Stimulated activated CD4-positive, alpha-beta T cell treated with anti-CD3 and anti-CD28 coated beads, Interleukin-2, amount 100 ng/mL, for 24 hours (primary cell): ENCODE data around the gene CLEC18A.
"Not testable (repeated sequence)": the region's sequence is repeated elsewhere in the genome, so short reads cannot be mapped to it uniquely, and the experiment has no call there.

Source experiments
- DNase-seq, 2 donors: peaks; one replicate each; pipeline ENCODE4 v3.0.0-alpha.2; 2020

CLEC18A gene

DNA sequence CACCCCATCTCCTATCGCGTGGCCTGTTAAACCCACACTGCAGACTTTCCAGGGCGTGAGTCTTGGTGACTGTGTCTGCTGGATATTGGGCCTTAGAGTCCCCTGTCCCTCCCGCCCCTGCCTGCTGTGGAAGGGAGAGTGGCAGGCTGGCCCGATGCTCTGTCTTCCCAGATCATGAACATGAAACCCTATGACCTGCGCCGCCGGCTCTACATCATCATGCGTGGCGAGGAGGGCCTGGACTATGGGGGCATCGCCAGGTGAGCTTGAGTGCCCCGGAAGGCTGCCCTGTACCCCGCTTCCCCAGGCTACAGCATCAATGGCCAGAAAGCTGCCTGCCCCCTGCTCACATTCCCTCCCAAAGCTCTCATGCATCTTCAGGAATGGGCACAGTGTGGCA, 19.5 kb upstream of the CLEC18A start:
- no peak for DNase-seq

DNA sequence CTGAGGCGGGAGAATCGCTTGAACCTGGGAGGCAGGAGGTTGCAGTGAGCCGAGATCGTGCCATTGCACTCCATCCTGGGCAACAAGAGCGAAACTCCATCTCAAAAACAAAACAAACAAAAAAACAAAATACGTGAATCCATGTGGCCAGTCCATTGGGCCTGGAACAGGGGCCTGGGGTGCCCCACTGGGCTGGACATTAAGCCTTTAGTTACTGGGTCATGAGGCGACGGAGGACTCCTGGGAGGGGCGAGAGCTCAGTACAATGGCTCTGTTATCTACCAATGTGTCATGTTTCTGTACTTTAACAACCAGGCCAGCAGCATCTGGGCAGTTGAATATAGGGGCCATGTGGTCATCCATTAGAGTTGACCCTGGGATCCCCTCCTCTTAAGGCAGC, 18.9 kb upstream of the CLEC18A start:
- no peak for DNase-seq

DNA sequence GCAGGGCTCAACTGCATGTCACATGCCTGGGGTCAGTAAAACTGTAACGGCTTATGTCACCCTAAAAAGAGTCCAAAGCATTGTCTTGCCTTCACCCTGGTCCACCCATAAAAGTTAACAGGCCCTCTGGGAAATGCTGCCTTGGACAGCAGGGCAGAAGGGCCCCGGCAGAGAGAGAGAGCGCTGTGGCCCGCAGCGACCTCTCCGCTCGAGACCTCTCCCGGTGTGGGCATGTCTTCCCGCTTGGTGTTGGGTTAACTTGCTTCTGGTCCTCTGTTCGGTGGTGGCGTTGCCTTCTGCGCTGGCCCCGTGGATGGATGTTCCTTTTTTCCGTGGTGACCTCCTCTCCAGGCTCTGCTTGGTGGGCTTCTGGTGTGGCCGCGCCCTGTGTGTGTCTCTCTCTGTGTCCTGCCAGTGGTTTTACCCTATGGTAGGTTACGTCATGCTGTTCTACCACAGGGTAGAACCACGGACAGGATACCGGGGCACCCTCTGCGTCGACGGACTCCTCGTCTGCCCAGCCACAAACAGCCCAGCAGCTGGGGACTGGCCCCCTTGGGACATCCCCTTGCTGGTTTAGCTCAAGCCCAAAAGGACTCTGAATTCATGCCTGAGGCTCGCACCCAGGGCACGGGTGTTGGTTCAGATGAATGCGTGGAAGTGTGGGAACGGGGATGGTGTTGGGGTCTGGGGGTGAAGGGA, 18.3 kb upstream of the CLEC18A start:
- no peak for DNase-seq

DNA sequence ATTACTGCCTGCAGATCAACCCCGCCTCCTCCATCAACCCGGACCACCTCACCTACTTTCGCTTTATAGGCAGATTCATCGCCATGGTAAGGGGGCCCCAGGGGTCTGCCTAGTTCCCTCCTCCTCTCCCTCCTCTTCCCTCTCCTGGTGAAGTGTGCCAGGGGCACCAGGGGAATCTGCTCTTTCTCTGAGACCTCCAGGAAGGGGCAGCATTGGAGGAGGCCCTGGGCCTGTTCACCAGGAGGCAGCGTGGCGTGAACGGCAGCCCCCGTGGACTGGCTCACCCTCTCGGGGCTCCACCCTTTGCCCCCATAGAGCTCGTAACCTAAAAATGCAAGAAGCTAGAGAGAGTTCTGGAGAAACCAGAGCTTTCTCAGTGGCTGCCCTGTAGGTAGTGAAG, 17.1 kb upstream of the CLEC18A start:
- no peak for DNase-seq

DNA sequence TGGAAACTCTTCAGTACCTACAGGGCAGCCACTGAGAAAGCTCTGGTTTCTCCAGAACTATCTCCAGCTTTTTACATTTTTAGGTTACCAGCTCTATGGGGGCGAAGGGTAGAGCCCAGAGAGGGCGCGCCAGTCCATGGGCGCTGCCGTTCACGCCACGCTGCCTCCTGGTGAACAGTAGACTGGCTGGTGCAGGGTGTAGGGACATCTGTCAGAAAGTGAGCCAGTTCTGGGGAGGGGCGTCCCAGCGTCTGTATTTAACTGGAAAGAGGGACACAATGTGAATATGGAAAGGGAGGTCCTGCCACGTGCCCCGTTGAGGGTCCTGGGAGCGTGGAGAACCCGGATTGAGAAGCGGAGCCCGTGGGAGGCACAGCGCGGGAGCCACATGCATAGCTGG, 16.4 kb upstream of the CLEC18A start:
- DNase-seq, result no peak

DNA sequence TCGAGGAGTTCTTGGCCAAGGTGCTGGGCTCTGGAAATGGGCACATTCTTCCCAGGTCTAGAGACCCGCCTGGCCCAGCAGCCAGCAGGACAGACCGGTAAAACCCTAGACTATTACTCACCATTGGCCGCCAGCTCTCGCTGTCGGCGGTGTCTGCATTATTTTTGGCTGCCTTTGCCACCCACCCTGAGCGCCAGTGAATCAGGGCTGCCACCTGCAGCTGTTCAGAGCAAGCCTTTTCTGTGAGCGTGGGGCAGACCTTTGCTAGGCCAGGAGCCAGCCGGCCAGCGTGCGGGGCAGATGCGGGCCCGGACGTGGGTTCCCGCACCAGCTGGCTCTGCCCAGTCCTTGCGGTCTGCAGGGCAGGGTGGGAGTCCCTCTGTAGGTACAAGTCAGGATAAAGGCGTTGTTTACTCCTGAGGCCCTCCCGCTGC, 15.8 kb upstream of the CLEC18A start:
- no peak for DNase-seq

DNA sequence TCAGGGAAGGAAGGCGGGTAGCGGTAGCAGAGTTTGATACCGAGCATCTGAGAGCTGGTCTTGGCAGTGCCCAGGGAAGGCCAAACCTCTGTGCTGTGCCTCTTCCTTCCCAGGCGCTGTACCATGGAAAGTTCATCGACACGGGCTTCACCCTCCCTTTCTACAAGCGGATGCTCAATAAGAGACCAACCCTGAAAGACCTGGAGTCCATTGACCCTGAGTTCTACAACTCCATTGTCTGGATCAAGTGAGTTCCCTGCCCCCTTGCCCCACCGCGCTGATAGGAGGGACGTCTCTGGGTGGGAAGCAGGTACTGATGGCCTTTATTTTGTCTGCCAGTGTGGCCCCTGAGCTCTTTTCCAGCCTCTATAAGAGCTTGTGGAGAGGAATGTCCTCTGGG, 15.4 kb upstream of the CLEC18A start:
- no peak for DNase-seq

DNA sequence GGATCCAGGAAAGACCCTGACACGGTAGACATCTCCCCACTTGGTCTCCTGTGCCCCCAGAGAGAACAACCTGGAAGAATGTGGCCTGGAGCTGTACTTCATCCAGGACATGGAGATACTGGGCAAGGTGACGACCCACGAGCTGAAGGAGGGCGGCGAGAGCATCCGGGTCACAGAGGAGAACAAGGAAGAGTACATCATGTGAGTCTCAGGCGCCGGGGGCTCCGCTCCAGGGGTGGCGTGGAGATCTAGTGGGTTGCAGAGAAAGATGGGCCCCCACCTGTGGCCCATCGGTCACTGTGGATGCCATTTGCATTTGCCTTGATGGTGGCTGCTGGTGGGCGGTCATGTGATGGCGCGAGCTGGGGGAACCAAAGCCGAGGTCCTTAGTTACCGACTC, 14.9 kb upstream of the CLEC18A start:
- DNase-seq, result no peak

DNA sequence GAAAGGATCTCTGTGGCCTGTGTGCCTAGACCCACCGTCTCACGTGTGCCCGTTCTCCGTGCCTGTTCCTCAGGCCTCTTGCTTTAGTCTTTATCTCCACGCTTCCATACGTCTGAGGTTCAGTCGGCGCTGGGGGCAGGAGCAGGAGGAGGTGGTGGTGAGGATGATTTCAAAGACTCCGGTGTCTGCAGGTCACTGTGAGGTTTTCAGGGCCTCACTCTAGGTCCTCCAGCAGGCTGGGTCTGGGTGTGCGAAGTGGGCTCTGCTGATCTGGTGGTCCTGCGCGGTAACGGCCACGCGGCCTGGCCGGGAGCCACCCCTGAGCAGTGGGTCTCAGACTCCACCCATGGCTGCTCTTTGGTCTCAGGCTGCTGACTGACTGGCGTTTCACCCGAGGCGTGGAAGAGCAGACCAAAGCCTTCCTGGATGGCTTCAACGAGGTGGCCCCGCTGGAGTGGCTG, 14.4 kb upstream of the CLEC18A start:
- DNase-seq, result no peak

DNA sequence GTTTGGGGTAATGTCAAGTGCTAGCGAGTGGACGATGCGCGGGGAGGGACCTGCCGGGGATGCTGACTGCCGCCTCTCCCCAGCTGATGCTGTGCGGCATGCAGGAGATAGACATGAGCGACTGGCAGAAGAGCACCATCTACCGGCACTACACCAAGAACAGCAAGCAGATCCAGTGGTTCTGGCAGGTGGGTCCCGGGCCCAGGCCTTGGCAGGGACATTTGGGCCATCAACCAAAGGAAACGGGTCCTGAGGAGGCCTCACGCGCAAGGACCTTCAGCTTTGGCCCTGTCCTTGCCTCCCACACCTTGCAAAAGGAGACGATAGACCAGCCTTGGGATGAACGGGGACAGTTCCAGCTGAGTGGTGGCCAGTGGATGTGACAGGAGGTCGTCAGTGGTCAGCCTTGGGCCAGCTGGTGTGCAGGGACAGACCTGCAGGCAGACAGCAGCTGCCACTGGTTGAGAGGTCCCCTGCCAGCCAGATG, 13.6 kb upstream of the CLEC18A start:
- no peak for DNase-seq

DNA sequence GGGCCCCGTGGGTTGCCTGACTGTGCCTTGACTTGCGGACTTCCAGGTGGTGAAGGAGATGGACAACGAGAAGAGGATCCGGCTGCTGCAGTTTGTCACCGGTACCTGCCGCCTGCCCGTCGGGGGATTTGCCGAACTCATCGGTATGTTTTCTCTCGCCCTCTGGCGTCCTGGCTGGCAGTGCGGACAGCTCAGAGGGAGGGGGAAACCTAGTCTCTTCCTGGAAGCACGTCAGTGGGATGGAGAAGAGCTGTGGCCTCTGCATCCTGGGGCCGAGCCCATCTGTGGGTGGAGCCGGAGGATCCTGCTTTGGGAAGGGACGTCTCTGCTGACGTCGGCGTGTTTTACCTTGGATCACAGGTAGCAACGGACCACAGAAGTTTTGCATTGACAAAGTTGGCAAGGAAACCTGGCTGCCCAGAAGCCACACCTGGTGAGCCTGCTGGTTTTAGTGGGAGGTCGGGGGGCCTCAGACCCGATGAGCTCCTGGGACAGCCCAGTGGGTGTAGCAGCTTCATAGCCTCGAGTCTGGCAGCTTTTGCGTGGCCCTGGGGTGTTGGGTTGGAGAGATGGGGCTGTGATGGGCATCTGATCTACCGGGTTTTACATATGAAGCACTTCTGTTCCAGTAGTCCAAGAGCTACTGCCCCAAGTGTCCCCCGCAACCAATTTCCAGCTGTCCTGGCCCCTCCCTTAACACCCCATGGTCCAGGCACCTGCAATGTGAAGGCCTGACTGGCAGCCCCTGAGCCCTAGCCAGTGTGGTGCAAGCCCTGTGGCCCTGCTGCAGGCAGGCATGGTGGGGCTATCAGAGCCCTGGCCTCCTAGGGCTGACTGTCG, 11.9 kb upstream of the CLEC18A start:
- peak in 1 of 2 donors; percentile 3 for DNase-seq

DNA sequence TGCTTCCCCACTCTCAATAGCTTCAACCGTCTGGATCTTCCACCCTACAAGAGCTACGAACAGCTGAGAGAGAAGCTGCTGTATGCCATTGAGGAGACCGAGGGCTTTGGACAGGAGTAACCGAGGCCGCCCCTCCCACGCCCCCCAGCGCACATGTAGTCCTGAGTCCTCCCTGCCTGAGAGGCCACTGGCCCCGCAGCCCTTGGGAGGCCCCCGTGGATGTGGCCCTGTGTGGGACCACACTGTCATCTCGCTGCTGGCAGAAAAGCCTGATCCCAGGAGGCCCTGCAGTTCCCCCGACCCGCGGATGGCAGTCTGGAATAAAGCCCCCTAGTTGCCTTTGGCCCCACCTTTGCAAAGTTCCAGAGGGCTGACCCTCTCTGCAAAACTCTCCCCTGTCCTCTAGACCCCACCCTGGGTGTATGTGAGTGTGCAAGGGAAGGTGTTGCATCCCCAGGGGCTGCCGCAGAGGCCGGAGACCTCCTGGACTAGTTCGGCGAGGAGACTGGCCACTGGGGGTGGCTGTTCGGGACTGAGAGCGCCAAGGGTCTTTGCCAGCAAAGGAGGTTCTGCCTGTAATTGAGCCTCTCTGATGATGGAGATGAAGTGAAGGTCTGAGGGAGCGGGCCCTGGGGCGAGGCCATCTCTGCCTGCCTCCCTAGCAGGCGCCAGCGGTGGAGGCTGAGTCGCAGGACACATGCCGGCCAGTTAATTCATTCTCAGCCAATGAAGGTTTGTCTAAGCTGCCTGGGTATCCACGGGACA, 11.1 kb upstream of the CLEC18A start:
- no peak for DNase-seq

DNA sequence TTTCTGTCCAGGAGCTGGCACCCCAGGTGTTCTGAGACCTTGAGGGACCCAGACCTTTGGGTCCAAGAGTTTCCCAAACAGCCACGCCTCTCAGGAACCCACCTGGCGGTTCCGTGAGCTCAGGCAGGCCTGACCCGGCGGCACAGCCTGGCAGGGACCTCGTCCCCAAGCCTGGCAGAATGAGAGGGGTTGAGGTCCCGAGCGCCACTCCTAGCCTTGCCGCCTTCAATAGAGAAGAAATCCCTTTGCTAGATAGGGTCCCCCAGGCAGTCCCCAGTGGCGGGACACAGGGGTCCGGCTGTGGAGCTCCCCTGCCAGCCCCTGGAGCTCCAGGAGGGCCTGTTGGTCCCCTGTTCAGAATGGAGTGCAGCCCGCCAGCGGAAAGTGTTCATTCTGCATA, 10.5 kb upstream of the CLEC18A start:
- peak in 1 of 2 donors; percentile 14 for DNase-seq

DNA sequence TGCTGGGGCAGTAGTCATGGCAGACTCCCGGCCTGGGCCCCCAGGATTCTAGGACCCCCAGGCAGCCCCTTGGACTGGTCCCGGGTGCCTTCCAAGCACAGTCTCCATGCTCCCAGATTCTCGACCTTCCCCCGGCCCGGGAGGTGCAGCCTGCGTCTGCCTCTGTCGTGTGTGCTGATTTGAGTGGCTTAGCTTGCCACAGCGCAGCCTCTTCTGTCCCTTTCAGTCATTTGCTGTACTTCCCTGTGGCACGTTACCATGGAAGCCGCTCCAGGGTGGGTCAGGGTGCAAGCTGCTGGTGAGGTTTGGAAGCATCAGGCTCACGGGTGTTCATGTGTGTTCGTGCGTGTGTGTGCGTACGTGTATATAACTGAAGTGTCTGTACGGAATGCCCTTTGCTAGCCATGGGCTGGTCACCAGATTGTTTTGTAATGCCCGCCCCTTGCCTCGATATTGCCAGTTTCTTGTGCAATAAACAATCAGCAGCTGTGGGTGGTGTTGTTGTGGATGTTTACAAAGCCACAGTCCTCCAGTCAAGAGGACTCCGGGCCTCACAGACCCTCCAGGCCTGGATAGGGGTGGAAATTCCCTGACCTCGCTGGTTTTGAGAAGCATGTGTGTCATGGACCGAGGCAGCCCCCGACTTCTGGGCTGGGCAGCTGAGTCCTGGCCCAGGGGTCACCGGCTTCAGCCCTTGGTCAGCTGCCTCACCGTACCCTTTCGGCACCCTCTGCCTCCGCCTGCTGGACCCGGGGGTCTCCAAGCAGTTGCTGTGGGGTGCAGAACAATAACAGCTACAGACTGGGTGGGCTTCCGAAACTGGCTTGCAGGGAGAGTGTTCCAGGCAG, 9.7 kb upstream of the CLEC18A start:
- no peak for DNase-seq

DNA sequence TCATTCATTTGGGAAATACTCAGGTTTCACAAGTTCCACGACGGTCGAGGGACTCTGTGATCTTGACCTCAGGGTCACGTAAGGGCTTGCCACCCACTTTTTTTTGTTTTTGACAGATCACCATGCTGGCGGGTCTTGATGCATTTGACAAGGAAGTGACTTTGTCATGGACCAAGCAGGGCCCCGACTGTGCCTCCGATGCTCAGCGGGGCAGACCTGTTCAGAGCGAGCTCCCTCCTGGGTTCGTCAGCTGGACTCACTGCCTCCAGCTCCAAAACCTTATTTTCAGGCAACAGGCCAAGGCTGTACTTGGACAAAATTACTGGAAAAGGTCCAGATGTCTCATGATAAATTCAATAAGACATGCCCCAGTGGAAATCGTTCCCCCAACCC, 9.0 kb upstream of the CLEC18A start:
- peak in 1 of 2 donors; percentile 6 for DNase-seq

DNA sequence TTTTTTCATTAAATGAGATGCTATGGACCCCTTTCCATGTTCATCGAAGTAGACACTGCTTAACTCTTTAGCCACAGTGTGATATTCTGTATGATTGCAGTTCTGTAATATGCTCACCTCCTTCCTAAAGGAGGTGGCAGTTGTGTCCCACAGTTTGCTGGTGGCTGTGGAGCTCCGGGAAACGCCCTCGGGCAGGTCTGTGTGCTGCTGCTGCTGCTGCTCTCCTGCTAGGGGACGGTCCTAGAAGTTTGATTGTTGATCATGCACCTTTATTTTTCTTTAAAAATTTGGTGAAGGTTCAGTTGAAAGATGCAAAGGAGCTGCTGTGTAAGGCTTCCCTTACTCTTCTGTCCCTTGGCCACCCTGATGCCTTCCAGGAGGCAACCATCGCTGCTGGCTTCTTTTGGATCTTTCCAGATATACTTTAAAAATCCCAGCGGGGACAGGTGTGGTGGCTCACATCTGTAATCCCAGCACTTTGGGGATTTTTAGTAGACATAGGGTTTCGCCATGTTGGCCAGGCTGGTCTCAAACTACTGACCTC, 8.4 kb upstream of the CLEC18A start:
- DNase-seq, result no peak

DNA sequence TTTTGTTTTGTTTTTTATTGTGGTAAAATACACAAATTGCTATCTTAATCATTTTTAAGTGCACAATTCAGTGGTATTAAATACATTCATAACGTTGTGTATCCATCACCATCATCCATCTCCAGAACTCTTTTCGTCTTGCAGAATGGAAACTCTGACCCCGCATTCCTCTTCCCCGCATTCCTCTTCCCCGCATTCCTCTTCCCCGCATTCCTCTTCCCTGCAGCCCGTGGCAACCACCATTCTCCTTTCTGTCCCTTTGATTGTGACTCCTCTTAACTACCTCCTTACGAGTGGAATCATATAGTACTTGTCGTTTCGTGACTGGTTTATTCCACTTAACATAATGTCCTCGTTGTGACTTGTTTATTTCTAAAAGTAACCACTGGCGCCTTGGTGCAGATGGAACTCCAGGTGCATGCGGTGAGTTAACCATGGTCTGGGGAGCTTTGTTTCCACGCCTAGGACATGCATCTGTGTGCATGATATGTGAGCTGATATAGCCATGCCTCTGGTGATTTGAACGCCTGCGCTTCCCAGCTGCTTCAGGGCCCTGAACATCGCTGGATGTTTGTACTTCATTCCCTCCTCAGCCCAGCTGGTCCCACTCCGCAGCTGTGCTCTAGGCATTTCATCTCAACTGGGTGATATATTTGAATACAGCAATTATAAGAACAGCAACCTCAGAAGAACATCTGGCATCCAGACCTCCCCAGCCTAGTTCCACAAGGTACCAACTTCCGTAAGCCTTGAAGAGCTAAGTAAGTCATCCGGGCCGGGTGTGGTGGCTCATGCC, 7.7 kb upstream of the CLEC18A start:
- DNase-seq, result not testable (repeated sequence)

DNA sequence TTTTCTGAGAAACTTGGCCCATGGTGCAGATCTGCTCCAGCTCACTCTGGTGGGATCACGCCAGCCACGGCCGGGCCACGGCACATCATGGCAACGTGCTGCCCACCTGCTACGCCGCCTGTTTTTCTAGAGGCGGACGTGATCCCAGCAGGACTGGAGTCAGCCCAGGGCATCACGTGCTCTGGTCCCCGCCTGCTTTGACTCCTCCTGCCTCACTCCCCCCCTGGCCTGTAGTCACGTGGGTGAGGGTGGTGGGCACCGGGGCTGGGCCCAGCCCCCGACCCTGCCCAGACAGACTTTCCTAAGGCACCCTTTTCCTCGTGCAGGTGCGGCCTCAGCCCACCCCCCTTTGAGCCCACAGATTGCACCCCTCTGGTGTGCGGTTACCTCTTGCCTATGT, 723 bp upstream of the CLEC18A start:
- DNase-seq, result not testable (repeated sequence)

DNA sequence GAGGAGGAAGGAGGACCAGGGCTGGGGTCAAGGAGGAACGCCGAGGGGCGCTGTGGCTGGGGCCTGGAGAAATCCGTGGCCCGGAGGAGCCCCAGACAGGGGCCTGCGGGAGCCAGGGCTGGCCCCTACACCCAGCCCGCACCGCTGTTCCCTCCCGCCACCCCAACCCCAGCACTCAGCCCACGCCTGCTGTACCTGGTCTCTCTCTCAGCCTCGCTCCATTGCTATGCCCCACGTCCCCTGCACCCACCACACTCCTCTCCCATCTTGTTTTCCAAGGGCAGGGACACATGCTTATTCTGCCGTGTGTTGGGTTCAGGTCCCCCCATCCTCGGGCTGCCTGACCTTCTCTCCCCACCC, 518 bp downstream of the CLEC18A start:
- not testable (repeated sequence) for DNase-seq

DNA sequence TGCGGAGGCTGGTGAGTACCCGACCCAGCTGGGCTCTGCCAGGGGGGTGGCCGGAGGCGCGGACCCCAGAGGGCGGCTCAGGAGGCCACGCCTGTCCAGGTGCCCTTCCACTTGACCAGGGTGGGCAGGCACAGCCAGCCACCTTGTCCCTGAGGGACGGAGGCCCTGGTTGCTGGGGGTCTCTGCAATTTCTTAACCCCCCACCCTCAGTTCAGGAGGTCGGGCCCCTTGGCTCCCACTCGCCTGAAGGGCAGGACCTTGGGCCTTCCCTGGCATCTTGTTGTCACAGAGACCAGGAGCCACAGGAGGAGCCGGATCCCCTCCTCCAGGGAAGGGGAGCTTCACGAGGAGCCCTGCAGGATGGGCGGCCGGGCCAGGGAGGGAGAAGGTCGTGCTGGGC, 982 bp downstream of the CLEC18A start:
- not testable (repeated sequence) for DNase-seq
